Heart left ventricle (tissue), 16 donors: ENCODE measurements around the gene HS3ST3A1. TPM values are rescaled to one million over a fixed set of nuclear protein-coding genes. Genes with fewer than 3 reads are reported as not detected.
"Not testable (repeated sequence)": the region's sequence is repeated elsewhere in the genome, so short reads cannot be mapped to it uniquely, and the experiment has no call there.

ENCODE experiments used
- ATAC-seq, 4 donors: fragments of 200-7000 bp; cut with Tn5 transposase; one replicate each; pipeline ENCODE4 v1.9.1; 2020 to 2022; ENCODE audit warnings: moderate library complexity in 4 of 4, mild to moderate bottlenecking in 3 of 4, moderate number of reproducible peaks in 1 of 4
- DNase-seq, 5 donors: peaks; one replicate each; pipeline ENCODE4 v3.0.0-alpha.2; 2020
- H3K27ac ChIP-seq, 12 donors: fragments of 200-600 bp; sonication (generic) in 4 of 12; one replicate each; pipeline versions ENCODE4 v1.5.0 to v1.8.0; 2016 to 2022; ENCODE audit warnings: mild to moderate bottlenecking in 2 of 12
- H3K27me3 ChIP-seq, 9 donors: fragments of 200-600 bp; sonication (generic) in 2 of 9; one replicate each; pipeline versions ENCODE4 v1.5.1 to v1.8.0; 2016 to 2022; ENCODE audit warnings: mild to moderate bottlenecking in 3 of 9
- H3K36me3 ChIP-seq, 9 donors: fragments of 200-600 bp; sonication (generic) in 2 of 9; one replicate each; pipeline versions ENCODE4 v1.5.0 to v1.8.0; 2018 to 2022; ENCODE audit warnings: mild to moderate bottlenecking in 2 of 9
- H3K4me1 ChIP-seq, 12 donors: fragments of 200-600 bp; sonication (generic) in 4 of 12; one replicate each; pipeline versions ENCODE4 v1.5.0 to v1.8.0; 2016 to 2022; ENCODE audit warnings: mild to moderate bottlenecking in 3 of 12
- H3K4me3 ChIP-seq, 12 donors: fragments of 200-600 bp; sonication (generic) in 4 of 12; one replicate each; pipeline versions ENCODE4 v1.5.0 to v1.8.0; 2017 to 2022; ENCODE audit warnings: mild to moderate bottlenecking in 9 of 12, moderate library complexity in 4 of 12
- H3K9me3 ChIP-seq, 12 donors: fragments of 200-600 bp; sonication (generic) in 4 of 12; one replicate each; pipeline versions ENCODE4 v1.5.0 to v1.8.0; 2016 to 2022; ENCODE audit warnings: mild to moderate bottlenecking in 1 of 12
- CTCF ChIP-seq, 12 donors: fragments of 200-600 bp; sonication (generic) in 4 of 12; IDR thresholded peaks; one replicate each; pipeline versions ENCODE4 v1.5.0 to v1.8.0; 2018 to 2022; ENCODE audit warnings: antibody characterized with exemption in 12 of 12, mild to moderate bottlenecking in 5 of 12
- POLR2A ChIP-seq, 2 donors: fragments of 450-650 bp; IDR thresholded peaks; one replicate each; pipeline ENCODE4 v1.6.1; 2017; ENCODE audit warnings: antibody characterized with exemption in 2 of 2, mild to moderate bottlenecking in 2 of 2, moderate library complexity in 2 of 2
- WGBS, 4 donors: extraction: QIAGEN DNeasy Blood & Tissue Kit in 2 of 4; methylation state at CpG; one replicate each; pipeline versions ENCODE4 v1.1.5 to v1.1.7; 2013 to 2018; 5-methylcytosine and 5-hydroxymethylcytosine counted together
- intact Hi-C, 10 donors: fragments of 100-400 bp; cut with DNase I; formaldehyde crosslinking; loops; one replicate each; pipeline versions ENCODE4 v1.11.1 to v1.14.2; 2022
- polyA plus RNA-seq, 2 donors: library from polyadenylated mRNA; stranded (reverse); fragments of 200-250 nt; gene quantifications; one replicate each; pipeline ENCODE4 v1.2.3, GENCODE V29; 2013
- total RNA-seq, 9 donors: library from RNA; depleted of rRNA in 2 of 9; stranded (reverse); fragments of >200 nt in 2 of 9; fragmentation: NEBNext Ultra II Directional in 3 of 9; extraction: Animal tissue kit (Norgen Biotek cat#: 25700) in 3 of 9; gene quantifications; one replicate each; pipeline versions ENCODE4 v1.1.0 to v1.2.4, GENCODE V29; 2016 to 2023
- donor health status: ischemic (EF 13 %, LVEDD 7.1; RV severe dilation, severe dysfunction).
- donor health status: healthy with polysubstance abuse.
- donor health status: DM: no; HTN: yes; CAD: no.
- donor health status: DM: no; HTN: no; CAD: no.
- donor health status: ischemic (EF 25% LVEDD 6.9; RV normal size, moderate dysfunction).
- donor health status: ischemic (EF 25% LVEDD 5.7; RV mildly dilated, moderate dysfunction).
- donor health status: healthy.
- donor health status: DM: yes; HTN: yes; CAD: no.
- donor health status: ischemic (EF 35%, LVEDD 5.7; RV mildly dilated, moderate dysfunction).
- donor health status: nonischemic (EF 11% LVEDD 7.7; RV severe dilation, severe dysfunction).
- donor health status: DM: yes; HTN: yes; CAD: no.
- donor health status: PGD.
- donor health status: ischemic (EF 29% LVEDD 5.4; RV normal size, mild dysfunction).
- donor health status: nonischemic (EF 23%, LVEDD 6.1; RV moderate dilation, normal function).

HS3ST3A1 gene
- total and polyA plus RNA-seq, 11 donors: 0.08 to 5.7 (median 1.8) TPM

GRCh38 chr17:13498184-13498583 lies 103.5 kb downstream of the HS3ST3A1 start:
- Histone ChIP-seq H3K27me3 (no peaks in the 10 kb centered on the region), H3K27ac (no peak overlapping the region), H3K4me1 (no peaks in the 10 kb centered on the region), H3K9me3 (no peaks in the 10 kb centered on the region), H3K36me3 (no peaks in the 10 kb centered on the region), H3K4me3 (no peak overlapping the region)
- no peak for TF ChIP-seq POLR2A (IDR thresholded peaks at IDR 0.05)
- no peak for TF ChIP-seq CTCF (IDR thresholded peaks at IDR 0.05)
- 65 to 86% (median 80%) methylated on average over 3 of the region's 3 CpGs for WGBS, 4 donors
- ATAC-seq: no peak
- intact Hi-C loops: no loop called here
- DNase-seq: no peak

- ATAC-seq, intact Hi-C loops: not testable (repeated sequence)
- WGBS, 4 donors: 94 to 97% (median 96%) methylated on average over 14 to 24 of the region's 35 CpGs
These were observed 105.1 kb downstream of the HS3ST3A1 start for GRCh38 chr17:13496553-13497056.

GRCh38 chr17:13495423-13495822 lies 106.3 kb downstream of the HS3ST3A1 start:
- intact Hi-C loops: no loop called here
- ATAC-seq (no peak), DNase-seq (no peak)
- Histone ChIP-seq H3K9me3 (no peaks in the 10 kb centered on the region), H3K36me3 (no peaks in the 10 kb centered on the region), H3K4me3 (no peak overlapping the region), H3K27ac (no peak overlapping the region), H3K4me1 (no peaks in the 10 kb centered on the region), H3K27me3 (no peaks in the 10 kb centered on the region)
- whole genome bisulfite sequencing, 4 donors: 83 to 88% (median 85%) methylated on average over 2 of the region's 2 CpGs
- no peak for TF ChIP-seq CTCF (IDR thresholded peaks at IDR 0.05)
- no peak for TF ChIP-seq POLR2A (IDR thresholded peaks at IDR 0.05)

More at GRCh38 chr17:13496553-13497056, 105.1 kb downstream of the HS3ST3A1 start:
- not testable (repeated sequence) for H3K4me3 ChIP-seq, H3K4me1 ChIP-seq, H3K27ac ChIP-seq, H3K36me3 ChIP-seq, H3K27me3 ChIP-seq, H3K9me3 ChIP-seq
- DNase-seq: peak in 1 of 5 donors; percentile 55

GRCh38 chr17:13492737-13493122 lies 109.0 kb downstream of the HS3ST3A1 start:
- no peaks in the 10 kb centered on the region for H3K4me1 ChIP-seq
- 46 to 61% (median 53%) methylated on average over 4 of the region's 4 CpGs for WGBS, 4 donors
- ATAC-seq (no peak), DNase-seq (no peak)
- H3K9me3 ChIP-seq: no peaks in the 10 kb centered on the region
- H3K27ac ChIP-seq: no peak overlapping the region
- intact Hi-C loops: no loop called here
- no peaks in the 10 kb centered on the region for H3K36me3 ChIP-seq
- H3K4me3 ChIP-seq: no peak overlapping the region
- TF ChIP-seq CTCF (IDR thresholded peaks at IDR 0.05): no peak
- no peak for TF ChIP-seq POLR2A (IDR thresholded peaks at IDR 0.05)
- no peaks in the 10 kb centered on the region for H3K27me3 ChIP-seq
